Panc1 (cell line): Measurements from ENCODE around the gene RNF41. TPM values are rescaled to one million over a fixed set of nuclear protein-coding genes. Genes with fewer than 3 reads are reported as not detected.

ENCODE experiments used
- ATAC-seq: fragments of 200-7000 bp; cut with Tn5 transposase; 2 replicates; pipeline ENCODE4 v1.9.1; 2020; ENCODE audit warnings: mild to moderate bottlenecking, moderate library complexity
- BruUV-seq: library from RNA; stranded (reverse); fragments of 400-500 nt; replicated peaks from 2 replicates; lab custom pipeline; 2021; lab: Mats Ljungman, UMichigan
- CTCF ChIA-PET: fragments of 300-600 bp; sonication (Branson Sonifier 250); formaldehyde crosslinking; loops from one replicate; lab custom pipeline; 2022; ENCODE audit warnings: antibody characterized with exemption; lab: Charles Lee
- POLR2A ChIA-PET: fragments of 300-600 bp; sonication (Branson Sonifier 250); formaldehyde crosslinking; loops from one replicate; lab custom pipeline; 2022; ENCODE audit warnings: antibody characterized with exemption; lab: Charles Lee
- DNase-seq: peaks from one replicate; pipeline ENCODE4 v3.0.0-alpha.2; 2010; ENCODE audit warnings: low read depth, low spot score
- H3K27ac ChIP-seq: 2 replicates; pipeline ENCODE4 v1.5.1; 2011; ENCODE audit warnings: mild to moderate bottlenecking, low read length, inconsistent platforms
- H3K27me3 ChIP-seq: fragments of 200-500 bp; sonication (Bioruptor generic); 2 replicates; pipeline ENCODE4 v1.6.0; 2014; ENCODE audit warnings: low read length, inconsistent platforms; ENCODE audit not compliant: control insufficient read depth, insufficient read depth
- H3K36me3 ChIP-seq: fragments of 200-500 bp; sonication (Bioruptor generic); 2 replicates; pipeline ENCODE4 v1.5.1; 2014; ENCODE audit warnings: inconsistent platforms, mild to moderate bottlenecking, low read length, moderate library complexity; ENCODE audit not compliant: control insufficient read depth, insufficient read depth
- H3K4me1 ChIP-seq: 2 replicates; pipeline ENCODE4 v1.5.1; 2011; ENCODE audit warnings: inconsistent platforms, mild to moderate bottlenecking, low read length, moderate library complexity; ENCODE audit not compliant: control insufficient read depth, insufficient read depth
- H3K4me3 ChIP-seq, 2 experiments: 2 replicates each; pipeline ENCODE4 v1.5.1; 2011 to 2012; ENCODE audit warnings: low read depth in 2 of 2, low read length in 2 of 2, mild to moderate bottlenecking in 2 of 2, inconsistent platforms in 1 of 2, moderate library complexity in 1 of 2
- H3K9me3 ChIP-seq: fragments of 200-500 bp; sonication (Bioruptor generic); 2 replicates; pipeline ENCODE4 v1.5.1; 2014; ENCODE audit warnings: low read depth, mild to moderate bottlenecking, inconsistent platforms, low read length, moderate library complexity; ENCODE audit not compliant: control insufficient read depth, insufficient read depth
- TCF7L2 ChIP-seq: IDR thresholded peaks from 2 replicates; pipeline ENCODE4 v1.6.1; 2011; ENCODE audit warnings: mild to moderate bottlenecking, low read depth, low read length, inconsistent platforms
- in situ Hi-C: cut with HindIII; loops from 2 replicates; pipeline ENCODE4 v1.10.0; 2016; ENCODE audit warnings: low sequenced_read_pairs, low pct_unique_long_range_greater_than_20kb
- intact Hi-C: fragments of 100-400 bp; cut with micrococcal nuclease; formaldehyde crosslinking; loops from one replicate; pipeline ENCODE4 v1.10.0; 2022; ENCODE audit not compliant: unreplicated experiment
- total RNA-seq: library from RNA; stranded (reverse); gene quantifications from one replicate; pipeline ENCODE4 v1.2.1, GENCODE V29; 2021; ENCODE audit not compliant: unreplicated experiment
- TF ChIP-seq, protein P1 (sequence below): fragments of 450-650 bp; IDR thresholded peaks from 2 replicates; pipeline ENCODE4 v1.5.1; 2017; ENCODE audit warnings: mild to moderate bottlenecking
- TF ChIP-seq, protein P2 (sequence below), 2 experiments: IDR thresholded peaks; 2 replicates each; pipeline ENCODE4 v1.6.1; 2011 to 2012; ENCODE audit warnings: low read depth in 2 of 2, control low read depth in 1 of 2, low read length in 1 of 2, mild to moderate bottlenecking in 1 of 2, moderate library complexity in 1 of 2; ENCODE audit not compliant: insufficient read depth in 1 of 2

Gene RNF41
- total RNA-seq, 1 experiment from 2014 or later: 35.3 TPM

DNA sequence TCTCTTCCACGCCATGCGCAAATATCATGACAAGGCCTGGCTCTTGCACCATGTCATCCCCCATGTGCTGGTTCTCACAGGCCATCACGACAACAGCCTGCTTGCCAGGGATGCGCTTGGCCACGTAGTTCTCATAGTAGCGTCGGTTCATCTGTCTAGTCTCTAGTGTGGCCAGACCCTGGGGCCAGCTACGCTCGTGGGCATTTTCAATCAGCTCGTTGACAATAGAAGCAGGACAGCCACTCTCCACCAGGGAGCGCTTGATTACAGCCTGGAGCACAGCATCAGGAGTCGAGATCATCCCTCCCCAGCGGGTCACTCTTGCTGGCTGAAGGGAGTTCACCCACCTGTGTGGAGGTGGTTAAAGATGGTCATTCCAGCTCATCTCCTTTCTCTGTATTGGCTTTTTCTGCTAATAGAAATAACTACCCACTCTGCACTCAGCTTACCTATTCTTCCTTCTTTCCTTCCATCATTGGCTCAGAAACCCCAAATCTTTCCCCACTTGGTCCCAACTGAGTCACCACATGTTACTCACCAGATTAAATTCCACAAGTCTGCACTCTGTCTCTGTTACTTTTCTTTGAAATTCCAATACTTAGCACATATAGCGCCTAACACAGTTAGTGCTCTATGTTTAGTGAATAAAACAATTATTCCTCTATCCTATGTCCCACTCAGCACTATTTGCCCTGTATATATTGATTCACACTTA, 15.1 kb downstream of the RNF41 start:
- intact Hi-C loops (no loop called here), in situ Hi-C loops (no loop called here)
- ChIA-PET POLR2A (interaction anchor here (1.8 kb wide), 1 partner anchor 16 kb away, joined by 5 read pairs; the partner anchor contains the start of gene RNF41), CTCF (interaction anchor here (0.9 to 1.2 kb wide), 5 partner anchors 13 to 176 kb away, joined by 3 to 9 read pairs (median 5); partner anchors contain the start of genes RNF41 and SMARCC2)
- H3K27me3 ChIP-seq: no peaks in the 10 kb centered on the region
- DNase-seq: no peak
- BruUV-seq: no TSS peak
- no peak overlapping the region for H3K4me3 ChIP-seq
- ATAC-seq: peak; percentile 89
- H3K4me1 ChIP-seq: peaks cover 3% of the 10 kb centered on the region; the same call in 1 of the 2 replicates
- H3K27ac ChIP-seq: no peak overlapping the region
- TF ChIP-seq TCF7L2: no peak
- TF ChIP-seq, protein P1, sequence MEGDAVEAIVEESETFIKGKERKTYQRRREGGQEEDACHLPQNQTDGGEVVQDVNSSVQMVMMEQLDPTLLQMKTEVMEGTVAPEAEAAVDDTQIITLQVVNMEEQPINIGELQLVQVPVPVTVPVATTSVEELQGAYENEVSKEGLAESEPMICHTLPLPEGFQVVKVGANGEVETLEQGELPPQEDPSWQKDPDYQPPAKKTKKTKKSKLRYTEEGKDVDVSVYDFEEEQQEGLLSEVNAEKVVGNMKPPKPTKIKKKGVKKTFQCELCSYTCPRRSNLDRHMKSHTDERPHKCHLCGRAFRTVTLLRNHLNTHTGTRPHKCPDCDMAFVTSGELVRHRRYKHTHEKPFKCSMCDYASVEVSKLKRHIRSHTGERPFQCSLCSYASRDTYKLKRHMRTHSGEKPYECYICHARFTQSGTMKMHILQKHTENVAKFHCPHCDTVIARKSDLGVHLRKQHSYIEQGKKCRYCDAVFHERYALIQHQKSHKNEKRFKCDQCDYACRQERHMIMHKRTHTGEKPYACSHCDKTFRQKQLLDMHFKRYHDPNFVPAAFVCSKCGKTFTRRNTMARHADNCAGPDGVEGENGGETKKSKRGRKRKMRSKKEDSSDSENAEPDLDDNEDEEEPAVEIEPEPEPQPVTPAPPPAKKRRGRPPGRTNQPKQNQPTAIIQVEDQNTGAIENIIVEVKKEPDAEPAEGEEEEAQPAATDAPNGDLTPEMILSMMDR: peak; percentile 86
- peaks cover 15% of the 10 kb centered on the region for H3K36me3 ChIP-seq
- H3K9me3 ChIP-seq: no peaks in the 10 kb centered on the region

DNA sequence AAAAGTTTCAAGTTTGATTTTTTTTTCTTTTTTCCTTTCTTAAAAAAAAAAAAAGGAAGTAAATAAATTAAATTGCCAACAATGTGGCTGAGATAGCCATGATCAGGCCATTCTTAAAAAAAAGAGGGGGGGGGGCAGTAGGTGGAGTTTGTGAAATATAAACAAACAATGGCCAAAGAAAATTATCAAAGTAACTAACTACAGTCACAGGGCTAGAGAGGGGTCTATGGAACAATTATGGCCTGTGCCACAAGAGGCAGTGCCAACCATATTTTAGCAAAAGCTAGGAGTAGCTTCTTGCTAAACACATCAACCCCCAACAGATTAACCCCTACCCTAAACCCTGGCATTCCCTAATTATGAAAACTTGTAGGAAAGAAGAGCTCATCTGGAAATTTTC, 16.3 kb downstream of the RNF41 start:
- CTCF ChIA-PET: interaction anchor here (0.6 to 0.9 kb wide), 4 partner anchors 15 to 368 kb away, joined by 3 to 9 read pairs (median 7); partner anchors contain the start of gene RNF41
- peaks cover 15% of the 10 kb centered on the region for H3K36me3 ChIP-seq
- intact Hi-C loops: no loop called here

More for the DNA sequence above, 16.3 kb downstream of the RNF41 start:
- in situ Hi-C loops: no loop called here
- H3K27me3 ChIP-seq: no peaks in the 10 kb centered on the region
- DNase-seq (no peak), ATAC-seq (no peak)
- H3K4me3 ChIP-seq: no peak overlapping the region
- peaks cover 3% of the 10 kb centered on the region; the same call in 1 of the 2 replicates for H3K4me1 ChIP-seq
- H3K9me3 ChIP-seq: no peaks in the 10 kb centered on the region
- TF ChIP-seq, protein P1: no peak
- no peak for TF ChIP-seq TCF7L2
- TF ChIP-seq, protein P2, sequence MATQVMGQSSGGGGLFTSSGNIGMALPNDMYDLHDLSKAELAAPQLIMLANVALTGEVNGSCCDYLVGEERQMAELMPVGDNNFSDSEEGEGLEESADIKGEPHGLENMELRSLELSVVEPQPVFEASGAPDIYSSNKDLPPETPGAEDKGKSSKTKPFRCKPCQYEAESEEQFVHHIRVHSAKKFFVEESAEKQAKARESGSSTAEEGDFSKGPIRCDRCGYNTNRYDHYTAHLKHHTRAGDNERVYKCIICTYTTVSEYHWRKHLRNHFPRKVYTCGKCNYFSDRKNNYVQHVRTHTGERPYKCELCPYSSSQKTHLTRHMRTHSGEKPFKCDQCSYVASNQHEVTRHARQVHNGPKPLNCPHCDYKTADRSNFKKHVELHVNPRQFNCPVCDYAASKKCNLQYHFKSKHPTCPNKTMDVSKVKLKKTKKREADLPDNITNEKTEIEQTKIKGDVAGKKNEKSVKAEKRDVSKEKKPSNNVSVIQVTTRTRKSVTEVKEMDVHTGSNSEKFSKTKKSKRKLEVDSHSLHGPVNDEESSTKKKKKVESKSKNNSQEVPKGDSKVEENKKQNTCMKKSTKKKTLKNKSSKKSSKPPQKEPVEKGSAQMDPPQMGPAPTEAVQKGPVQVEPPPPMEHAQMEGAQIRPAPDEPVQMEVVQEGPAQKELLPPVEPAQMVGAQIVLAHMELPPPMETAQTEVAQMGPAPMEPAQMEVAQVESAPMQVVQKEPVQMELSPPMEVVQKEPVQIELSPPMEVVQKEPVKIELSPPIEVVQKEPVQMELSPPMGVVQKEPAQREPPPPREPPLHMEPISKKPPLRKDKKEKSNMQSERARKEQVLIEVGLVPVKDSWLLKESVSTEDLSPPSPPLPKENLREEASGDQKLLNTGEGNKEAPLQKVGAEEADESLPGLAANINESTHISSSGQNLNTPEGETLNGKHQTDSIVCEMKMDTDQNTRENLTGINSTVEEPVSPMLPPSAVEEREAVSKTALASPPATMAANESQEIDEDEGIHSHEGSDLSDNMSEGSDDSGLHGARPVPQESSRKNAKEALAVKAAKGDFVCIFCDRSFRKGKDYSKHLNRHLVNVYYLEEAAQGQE (IDR thresholded peaks at IDR 0.05; ENCODE audit: insufficient read depth in 1 of 2, low read depth in 2 of 2, low read length in 1 of 2): no peak
- H3K27ac ChIP-seq: no peak overlapping the region
- POLR2A ChIA-PET: interaction anchor here (0.7 kb wide), 1 partner anchor 16 kb away, joined by 5 read pairs; the partner anchor contains the start of gene RNF41
- no TSS peak for BruUV-seq
